ENCODE data around the gene RHOD. TPM values are rescaled to one million over a fixed set of nuclear protein-coding genes. Genes with fewer than 3 reads are reported as not detected.
A peak's percentile ranks its signal among the peaks of the same experiment; 100 is the strongest.

The RHOD gene
- total RNA-seq, 1 experiment from 2014 or later = 190 TPM

- ChIA-PET POLR2A (interaction anchor here (0.6 to 4.5 kb wide), 6 partner anchors 8 to 560 kb away, joined by 3 to 52 read pairs (median 7); partner anchors contain the start of gene RHOD), CTCF (interaction anchor here (0.7 kb wide), 1 partner anchor 143 kb away, joined by 5 read pairs; no protein-coding TSS in a partner anchor)
- intact Hi-C loops (cut with micrococcal nuclease) = loop anchor here (2.0 kb wide), 2 partner anchors 48 to 64 kb away; partner anchors contain the start of gene RHOD
- TF ChIP-seq CTCF (IDR thresholded peaks at IDR 0.05; ENCODE audit: unreplicated experiment) = no peak
- Mint-ChIP-seq H3K4me3 (ENCODE audit: unreplicated experiment) (peak overlapping the region; percentile 93), H3K4me1 (ENCODE audit: insufficient read depth, unreplicated experiment) (peaks cover 12% of the 10 kb centered on the region), H3K36me3 (ENCODE audit: insufficient read depth, unreplicated experiment) (peaks cover 38% of the 10 kb centered on the region), H3K27ac (ENCODE audit: low read depth, unreplicated experiment) (peak overlapping the region; percentile 88), H3K27me3 (ENCODE audit: insufficient read depth, unreplicated experiment) (no peaks in the 10 kb centered on the region), H3K9me3 (ENCODE audit: unreplicated experiment) (no peaks in the 10 kb centered on the region)
- DNase-seq (ENCODE audit: unreplicated experiment) = peak; percentile 23
- BruUV-seq (replicated peaks) = no TSS peak
Measured at GRCh38 chr11:67120456-67120855, 63.8 kb downstream of the RHOD start.

GRCh38 chr11:67120881-67121710 lies 64.4 kb downstream of the RHOD start:
- H3K9me3 Mint-ChIP-seq (ENCODE audit: unreplicated experiment) = no peaks in the 10 kb centered on the region
- H3K4me3 Mint-ChIP-seq (ENCODE audit: unreplicated experiment) = peak overlapping the region; percentile 93
- ChIA-PET CTCF (interaction anchor here (0.6 to 1.0 kb wide), 5 partner anchors 37 to 142 kb away, joined by 3 to 5 read pairs (median 3); no protein-coding TSS in a partner anchor), POLR2A (interaction anchor here (0.5 to 4.5 kb wide), 12 partner anchors 10 to 352 kb away, joined by 3 to 52 read pairs (median 3); partner anchors contain the start of gene RHOD)
- intact Hi-C loops (cut with micrococcal nuclease) = loop anchor here (2.0 kb wide), 2 partner anchors 48 to 64 kb away; partner anchors contain the start of gene RHOD
- H3K27me3 Mint-ChIP-seq (ENCODE audit: insufficient read depth, unreplicated experiment) = no peaks in the 10 kb centered on the region
- BruUV-seq (replicated peaks) = no TSS peak
- H3K27ac Mint-ChIP-seq (ENCODE audit: low read depth, unreplicated experiment) = peak overlapping the region; percentile 88
- H3K4me1 Mint-ChIP-seq (ENCODE audit: insufficient read depth, unreplicated experiment) = peaks cover 12% of the 10 kb centered on the region
- peak; percentile 54 for DNase-seq (ENCODE audit: unreplicated experiment)
- H3K36me3 Mint-ChIP-seq (ENCODE audit: insufficient read depth, unreplicated experiment) = peaks cover 45% of the 10 kb centered on the region
- no peak for TF ChIP-seq CTCF (IDR thresholded peaks at IDR 0.05; ENCODE audit: unreplicated experiment)

Small RNAs within 50 kb of the gene (microRNA-seq; reads per million reads assigned to microRNA genes)
- not detected for gene MIR6860

Other genes starting within 250 kb of the RHOD start
- 23.3 and 27.7 TPM in 2 replicates for gene RCE1, start 213.4 kb upstream of the RHOD start, total RNA-seq (2022)
- gene LRFN4, start 199.8 kb upstream of the RHOD start, total RNA-seq (2022) = 30.4 and 39.9 TPM in 2 replicates
- gene PC, start 98.5 kb upstream of the RHOD start, total RNA-seq (2022) = 27.0 and 37.7 TPM in 2 replicates
- not detected in 2 replicates for gene C11orf86, start 81.5 kb upstream of the RHOD start, total RNA-seq (2022)
- 0.44 and 0.59 TPM in 2 replicates for gene SYT12, start 33.7 kb upstream of the RHOD start, total RNA-seq (2022)
- 63.8 and 64.5 TPM in 2 replicates for gene KDM2A, start 62.4 kb downstream of the RHOD start, total RNA-seq (2022)
- 48.1 and 50.1 TPM in 2 replicates for gene GRK2, start 209.6 kb downstream of the RHOD start, total RNA-seq (2022)
- 39.7 and 46.2 TPM in 2 replicates for gene ANKRD13D, start 232.5 kb downstream of the RHOD start, total RNA-seq (2022)
- 31.7 and 38.0 TPM in 2 replicates for gene SSH3, start 246.7 kb downstream of the RHOD start, total RNA-seq (2022)